NB4 (cell line): ENCODE data around the gene UNK.

Experiments used
- CTCF ChIP-seq: IDR thresholded peaks from one replicate; pipeline ENCODE4 v1.5.1; 2012; ENCODE audit warnings: low read depth, low read length
- MAX ChIP-seq: IDR thresholded peaks from 2 replicates; pipeline ENCODE4 v1.6.1; 2011; ENCODE audit warnings: low read depth, low read length
- MYC ChIP-seq: IDR thresholded peaks from 2 replicates; pipeline ENCODE4 v1.6.1; 2011; ENCODE audit warnings: low read depth, low read length
- POLR2A ChIP-seq: IDR thresholded peaks from 2 replicates; pipeline ENCODE4 v1.6.1; 2011; ENCODE audit warnings: mild to moderate bottlenecking; ENCODE audit not compliant: insufficient read length; ENCODE audit errors: extremely low read depth

DNA sequence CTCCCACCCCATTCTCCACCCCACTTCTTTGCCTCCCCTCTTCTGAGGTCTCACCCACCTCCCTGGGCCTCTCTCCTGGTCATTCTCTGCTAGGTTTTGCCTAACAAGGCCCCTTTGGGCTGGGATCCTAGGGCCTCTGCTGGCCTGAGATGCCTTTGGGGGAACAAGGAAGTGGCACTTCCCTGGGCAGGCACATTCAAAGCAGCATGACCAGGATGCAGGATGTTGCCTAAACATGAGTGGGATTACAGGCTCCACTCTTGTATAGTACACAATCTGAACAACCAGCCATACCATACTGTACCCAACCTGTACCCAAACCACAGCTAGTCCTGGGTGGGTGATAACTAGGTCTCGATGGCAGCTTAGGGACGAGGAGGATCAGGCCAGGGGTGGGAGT, 28.6 kb upstream of the UNK start:
- no peak for TF ChIP-seq POLR2A
- TF ChIP-seq CTCF, result no peak
- no peak for TF ChIP-seq MYC
- TF ChIP-seq MAX, result no peak
